Measurements from ENCODE around the gene RFPL2. TPM values are rescaled to one million over a fixed set of nuclear protein-coding genes. Genes with fewer than 3 reads are reported as not detected.

RFPL2 gene
- total RNA-seq (2021) (0.13 TPM in 1 of 2 replicates, not detected in the other), Bru-seq, nascent RNA (percentile 13 among the genes with signal in this experiment), BruChase-seq, experiment 1, labeled RNA remaining after a 2-hour chase (percentile 10 among the genes with signal in this experiment), BruChase-seq, experiment 2, labeled RNA remaining after a 6-hour chase (percentile 20 among the genes with signal in this experiment)
- long read RNA-seq = 0 reads

GRCh38 chr22:32204856-32205722 lies at the start of gene RFPL2:
TSS of gene RFPL2 (minus strand) at chr22:32205073. CDS start at chr22:32202451, 2,622 bp downstream.
- H3K4me3 ChIP-seq (ENCODE audit: low read depth, low read length, poor library complexity, severe bottlenecking) = peak within 1 kb of the TSS; percentile 46

GRCh38 chr22:32249231-32249630 lies 44.4 kb upstream of the RFPL2 start:
- H3K36me3 ChIP-seq (ENCODE audit: insufficient read depth, low read length, poor library complexity, severe bottlenecking) = no peaks in the 10 kb centered on the region
- CTCF ChIA-PET = no interaction called here
- TF ChIP-seq, protein P1, sequence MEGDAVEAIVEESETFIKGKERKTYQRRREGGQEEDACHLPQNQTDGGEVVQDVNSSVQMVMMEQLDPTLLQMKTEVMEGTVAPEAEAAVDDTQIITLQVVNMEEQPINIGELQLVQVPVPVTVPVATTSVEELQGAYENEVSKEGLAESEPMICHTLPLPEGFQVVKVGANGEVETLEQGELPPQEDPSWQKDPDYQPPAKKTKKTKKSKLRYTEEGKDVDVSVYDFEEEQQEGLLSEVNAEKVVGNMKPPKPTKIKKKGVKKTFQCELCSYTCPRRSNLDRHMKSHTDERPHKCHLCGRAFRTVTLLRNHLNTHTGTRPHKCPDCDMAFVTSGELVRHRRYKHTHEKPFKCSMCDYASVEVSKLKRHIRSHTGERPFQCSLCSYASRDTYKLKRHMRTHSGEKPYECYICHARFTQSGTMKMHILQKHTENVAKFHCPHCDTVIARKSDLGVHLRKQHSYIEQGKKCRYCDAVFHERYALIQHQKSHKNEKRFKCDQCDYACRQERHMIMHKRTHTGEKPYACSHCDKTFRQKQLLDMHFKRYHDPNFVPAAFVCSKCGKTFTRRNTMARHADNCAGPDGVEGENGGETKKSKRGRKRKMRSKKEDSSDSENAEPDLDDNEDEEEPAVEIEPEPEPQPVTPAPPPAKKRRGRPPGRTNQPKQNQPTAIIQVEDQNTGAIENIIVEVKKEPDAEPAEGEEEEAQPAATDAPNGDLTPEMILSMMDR (conservative IDR thresholded peaks at IDR 0.05; ENCODE audit: low read depth, low read length) = no peak
- no peak for TF ChIP-seq EZH2 (IDR thresholded peaks at IDR 0.05; ENCODE audit: borderline replicate concordance, low read depth, low read length, poor library complexity, severe bottlenecking)
- H3K27me3 ChIP-seq (replicated peaks; ENCODE audit: insufficient read depth, low read depth, low read length, poor library complexity) = no peaks in the 10 kb centered on the region
- DNase-seq (ENCODE audit: low spot score) = no peak
- no peaks in the 10 kb centered on the region for H3K9me3 ChIP-seq (ENCODE audit: low read depth, low read length, poor library complexity, severe bottlenecking)
- intact Hi-C loops (cut with micrococcal nuclease; ENCODE audit: unreplicated experiment) = no loop called here
- H3K4me3 ChIP-seq (ENCODE audit: low read depth, low read length, poor library complexity, severe bottlenecking) = no peak overlapping the region
- POLR2A ChIA-PET (ENCODE audit: low non-redundant PET) = no interaction called here
- H3K4me1 ChIP-seq (ENCODE audit: insufficient read depth, low read length, poor library complexity, severe bottlenecking) = no peaks in the 10 kb centered on the region
- H3K27ac ChIP-seq (ENCODE audit: low read depth, low read length, poor library complexity, severe bottlenecking) = no peak overlapping the region
- BruUV-seq (replicated peaks) = no TSS peak

More at GRCh38 chr22:32204856-32205722, at the start of gene RFPL2:
- peak; percentile 88 for DNase-seq (ENCODE audit: low spot score)
- BruUV-seq (replicated peaks) = no TSS peak
- Histone ChIP-seq H3K36me3 (ENCODE audit: insufficient read depth, low read length, poor library complexity, severe bottlenecking) (no peaks in the 10 kb centered on the region), H3K27ac (ENCODE audit: low read depth, low read length, poor library complexity, severe bottlenecking) (no peak within 1 kb of the TSS), H3K27me3 (replicated peaks; ENCODE audit: insufficient read depth, low read depth, low read length, poor library complexity) (peaks cover 18% of the 10 kb centered on the region), H3K9me3 (ENCODE audit: low read depth, low read length, poor library complexity, severe bottlenecking) (no peaks in the 10 kb centered on the region), H3K4me1 (ENCODE audit: insufficient read depth, low read length, poor library complexity, severe bottlenecking) (peaks cover 4% of the 10 kb centered on the region)
- no peak for TF ChIP-seq EZH2 (IDR thresholded peaks at IDR 0.05; ENCODE audit: borderline replicate concordance, low read depth, low read length, poor library complexity, severe bottlenecking)
- TF ChIP-seq, protein P1 (conservative IDR thresholded peaks at IDR 0.05; ENCODE audit: low read depth, low read length) = peak; percentile 30; the same call in 1 of the 2 replicates
- ChIA-PET POLR2A (ENCODE audit: low non-redundant PET) (interaction anchor here (0.6 kb wide), 1 partner anchor 747 kb away, joined by 14 read pairs; no protein-coding TSS in a partner anchor), CTCF (interaction anchor here (1.5 kb wide), 1 partner anchor 269 kb away, joined by 11 read pairs; the partner anchor contains the start of gene FBXO7)
- intact Hi-C loops (cut with micrococcal nuclease; ENCODE audit: unreplicated experiment) = loop anchor here (5.0 to 10.0 kb wide), 2 partner anchors 230 to 267 kb away; partner anchors contain the start of gene FBXO7

DNA sequence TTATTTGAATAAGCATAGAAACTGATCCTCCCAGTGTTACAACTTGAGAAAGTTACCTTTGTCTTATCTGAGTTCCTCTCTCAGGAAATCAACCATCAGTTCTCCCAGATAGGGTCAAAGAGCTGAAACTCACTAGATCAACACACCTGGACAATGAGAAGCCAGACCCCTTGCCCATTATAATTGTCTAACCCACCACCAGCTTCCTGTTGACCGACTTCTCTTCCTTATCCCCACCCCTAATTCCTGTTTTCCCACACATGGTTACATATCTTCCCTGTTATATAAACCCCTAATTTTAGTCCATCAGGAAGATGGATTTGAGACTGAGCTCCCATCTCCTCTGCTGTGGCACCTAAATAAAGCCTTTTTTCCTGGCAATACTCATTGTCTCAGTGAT lies 43.4 kb upstream of the RFPL2 start:
- ChIA-PET CTCF (no interaction called here), POLR2A (ENCODE audit: low non-redundant PET) (no interaction called here)
- no peak overlapping the region for H3K27ac ChIP-seq (ENCODE audit: low read depth, low read length, poor library complexity, severe bottlenecking)
- TF ChIP-seq, protein P1 (conservative IDR thresholded peaks at IDR 0.05; ENCODE audit: low read depth, low read length) = no peak
- no peak for TF ChIP-seq EZH2 (IDR thresholded peaks at IDR 0.05; ENCODE audit: borderline replicate concordance, low read depth, low read length, poor library complexity, severe bottlenecking)
- no peaks in the 10 kb centered on the region for H3K36me3 ChIP-seq (ENCODE audit: insufficient read depth, low read length, poor library complexity, severe bottlenecking)
- no peaks in the 10 kb centered on the region for H3K4me1 ChIP-seq (ENCODE audit: insufficient read depth, low read length, poor library complexity, severe bottlenecking)
- H3K27me3 ChIP-seq (replicated peaks; ENCODE audit: insufficient read depth, low read depth, low read length, poor library complexity) = no peaks in the 10 kb centered on the region
- H3K4me3 ChIP-seq (ENCODE audit: low read depth, low read length, poor library complexity, severe bottlenecking) = no peak overlapping the region
- intact Hi-C loops (cut with micrococcal nuclease; ENCODE audit: unreplicated experiment) = no loop called here
- no peak for DNase-seq (ENCODE audit: low spot score)
- no peaks in the 10 kb centered on the region for H3K9me3 ChIP-seq (ENCODE audit: low read depth, low read length, poor library complexity, severe bottlenecking)
- no TSS peak for BruUV-seq (replicated peaks)
